SK-MEL-5 (cell line): ENCODE measurements around the gene ASTN2. TPM values are rescaled to one million over a fixed set of nuclear protein-coding genes. Genes with fewer than 3 reads are reported as not detected.
A peak's percentile ranks its signal among the peaks of the same experiment; 100 is the strongest.

Experiments used
- DNase-seq: peaks from one replicate; pipeline ENCODE4 v3.0.0-alpha.2; 2016; ENCODE audit warnings: low read depth, low spot score
- in situ Hi-C: cut with HindIII; loops from 2 replicates; pipeline ENCODE4 v1.10.0; 2016; ENCODE audit warnings: low sequenced_read_pairs, high pct_unique_total_duplicates, low pct_unique_long_range_greater_than_20kb
- total RNA-seq: library from RNA; depleted of rRNA; stranded (reverse); fragments of >200 nt; shearing (Covaris generic); gene quantifications from 2 replicates; pipeline ENCODE4 v1.2.3, GENCODE V29; 2014

ASTN2 gene
- total RNA-seq, 1 experiment from 2014 or later, result 11.9 TPM

GRCh38 chr9:116668970-116669695 lies 745.7 kb downstream of the ASTN2 start:
- in situ Hi-C loops, result loop anchor here (10.0 kb wide), 1 partner anchor 84 kb away; no protein-coding TSS in a partner anchor
- no peak for DNase-seq

DNA sequence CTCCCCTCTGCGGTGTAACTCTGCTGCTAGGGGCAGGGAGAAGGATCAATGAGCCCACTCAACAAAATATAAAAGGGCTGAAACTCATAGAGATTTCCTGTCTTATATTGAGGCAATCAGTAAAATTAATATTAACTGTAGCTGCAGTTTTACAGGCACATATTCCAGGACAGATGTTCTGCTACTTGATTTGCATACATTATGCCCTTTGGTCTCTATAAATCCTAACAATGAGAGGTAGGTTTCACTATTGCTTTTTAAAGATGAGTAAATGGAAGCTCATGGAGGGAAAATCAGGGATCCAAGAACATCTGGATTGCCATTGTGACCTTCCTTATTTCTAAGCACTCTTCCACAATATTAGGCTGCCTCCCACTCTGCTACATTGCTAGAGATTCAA lies 751.3 kb downstream of the ASTN2 start:
- DNase-seq, result no peak
- in situ Hi-C loops, result loop anchor here (10.0 kb wide), 1 partner anchor 79 kb away; no protein-coding TSS in a partner anchor

- DNase-seq, result no peak
- in situ Hi-C loops, result loop anchor here (10.0 kb wide), 1 partner anchor 78 kb away; no protein-coding TSS in a partner anchor
Measured at GRCh38 chr9:116662646-116663310, 752.1 kb downstream of the ASTN2 start.

GRCh38 chr9:116661037-116661954 lies 753.6 kb downstream of the ASTN2 start:
- DNase-seq, result peak; percentile 79
- in situ Hi-C loops, result loop anchor here (10.0 kb wide), 1 partner anchor 76 kb away; no protein-coding TSS in a partner anchor

DNA sequence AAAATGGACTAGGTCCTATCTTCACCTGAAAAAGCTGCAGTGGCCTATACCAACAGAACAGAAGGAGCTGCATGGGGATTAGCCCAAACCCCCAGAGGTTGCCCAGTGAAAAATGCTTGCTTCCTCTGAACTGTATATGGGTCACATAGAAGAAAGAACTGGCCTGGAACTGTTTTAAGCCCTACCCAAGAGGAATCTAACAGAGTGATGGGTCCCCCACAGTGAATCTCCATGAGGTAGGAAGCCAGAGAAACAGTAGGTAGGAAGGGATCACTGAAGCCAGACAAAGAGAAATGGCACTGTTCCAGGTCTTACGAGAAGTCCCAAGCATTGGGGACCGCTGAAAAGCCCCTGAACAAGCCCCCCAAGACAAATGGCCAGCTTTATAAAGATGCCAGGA lies 756.6 kb downstream of the ASTN2 start:
- in situ Hi-C loops, result no loop called here
- no peak for DNase-seq

- in situ Hi-C loops, result no loop called here
- no peak for DNase-seq
Measured at GRCh38 chr9:116656977-116657376, 757.9 kb downstream of the ASTN2 start.

DNA sequence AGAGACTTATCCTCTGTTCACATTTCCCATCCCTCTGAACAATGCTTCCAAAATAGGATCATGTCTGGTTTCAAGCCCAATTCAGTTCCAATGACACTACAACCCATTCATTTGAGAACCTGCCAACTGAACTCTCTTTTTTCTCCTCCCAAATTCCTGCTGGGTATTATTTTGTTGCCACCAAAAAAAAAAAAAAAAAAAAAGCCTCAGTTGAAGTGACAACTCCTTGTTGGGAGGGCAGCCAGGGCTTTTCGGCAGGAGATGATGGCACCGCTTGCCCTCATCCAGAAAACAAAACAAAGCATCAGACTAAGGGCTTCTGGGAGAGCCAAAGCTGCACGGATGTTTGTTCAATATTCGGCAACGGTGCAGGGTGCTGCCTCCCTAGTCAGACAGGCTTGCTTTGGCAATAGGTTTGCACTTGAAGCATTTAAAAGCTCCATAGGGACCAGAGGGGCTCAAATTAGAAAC lies 758.3 kb downstream of the ASTN2 start:
- in situ Hi-C loops, result no loop called here
- DNase-seq, result no peak

GRCh38 chr9:116654059-116654355 lies 760.9 kb downstream of the ASTN2 start:
- in situ Hi-C loops, result no loop called here
- DNase-seq, result no peak

DNA sequence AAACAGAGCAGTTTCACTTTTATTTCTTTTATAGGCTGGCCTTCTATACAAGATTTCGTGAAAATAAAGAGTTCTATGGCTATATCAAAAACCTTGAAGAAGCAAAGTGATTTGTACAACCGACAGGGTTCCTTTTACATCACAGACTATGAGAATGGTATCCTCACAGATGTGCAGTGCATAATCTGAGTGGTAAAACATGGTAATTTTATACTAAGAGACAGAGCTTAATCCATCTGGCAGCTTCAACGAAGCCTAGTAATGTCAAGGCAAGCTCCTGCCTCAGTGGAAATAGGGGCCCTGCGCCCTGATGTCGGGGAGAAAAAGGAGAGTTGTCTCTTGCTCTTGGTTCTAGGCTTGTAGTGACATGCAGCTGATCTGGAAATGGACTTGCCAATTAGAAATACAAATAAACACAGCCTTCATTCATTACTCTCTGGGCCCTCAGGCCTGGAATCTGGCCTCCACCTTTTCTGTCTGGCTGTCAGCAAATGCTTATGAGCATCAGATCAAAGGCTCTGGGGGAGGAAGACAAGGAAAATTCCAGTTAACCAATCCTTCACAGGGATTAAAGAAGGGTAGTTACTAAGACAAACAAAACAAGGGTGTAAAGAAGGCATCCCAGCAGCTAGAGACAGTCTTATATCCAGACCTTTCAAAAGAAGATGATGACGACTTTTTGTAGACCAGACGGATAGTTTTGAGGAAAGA lies 761.4 kb downstream of the ASTN2 start:
- in situ Hi-C loops, result no loop called here

DNA sequence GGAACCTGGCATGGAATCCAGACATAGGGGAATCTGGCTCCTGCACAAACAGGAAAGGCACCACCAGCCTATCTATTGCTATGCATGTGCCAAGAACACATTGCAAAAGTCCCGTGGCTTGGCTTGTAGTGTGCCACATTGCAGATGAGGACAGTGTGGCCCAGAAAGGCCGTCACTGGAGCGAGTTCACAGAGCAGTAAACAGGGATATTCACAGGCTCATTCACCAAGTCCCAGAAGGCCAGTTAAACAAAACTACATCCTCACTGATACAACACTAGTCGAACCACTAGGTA lies 767.4 kb downstream of the ASTN2 start:
- in situ Hi-C loops, result no loop called here
- no peak for DNase-seq

More for the DNA sequence above, 761.4 kb downstream of the ASTN2 start:
- DNase-seq, result peak; percentile 41

- DNase-seq, result peak; percentile 62
- in situ Hi-C loops, result no loop called here
Measured at GRCh38 chr9:116646661-116647514, 768.0 kb downstream of the ASTN2 start.

- in situ Hi-C loops, result no loop called here
- peak; percentile 32 for DNase-seq
Measured at GRCh38 chr9:116644091-116644688, 770.7 kb downstream of the ASTN2 start.

DNA sequence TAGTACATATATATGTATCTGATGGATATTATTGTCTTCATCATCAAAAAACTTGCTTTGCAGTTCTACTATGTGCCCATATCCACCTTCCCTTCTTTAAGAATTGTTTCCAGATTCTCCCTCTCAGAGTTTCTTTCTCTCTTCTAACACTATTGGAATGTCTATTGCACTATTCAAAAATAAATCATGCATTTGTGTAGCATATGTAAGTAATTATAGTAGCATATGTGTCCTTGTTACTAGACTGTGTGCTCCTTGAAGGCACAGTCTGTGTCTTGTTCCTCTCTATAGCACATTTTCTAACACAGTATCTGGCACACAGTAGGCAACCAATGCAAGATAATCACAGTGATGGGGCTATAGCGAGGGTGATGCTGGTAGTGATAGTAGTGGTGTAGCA lies 771.2 kb downstream of the ASTN2 start:
- in situ Hi-C loops, result no loop called here
- DNase-seq, result no peak

DNA sequence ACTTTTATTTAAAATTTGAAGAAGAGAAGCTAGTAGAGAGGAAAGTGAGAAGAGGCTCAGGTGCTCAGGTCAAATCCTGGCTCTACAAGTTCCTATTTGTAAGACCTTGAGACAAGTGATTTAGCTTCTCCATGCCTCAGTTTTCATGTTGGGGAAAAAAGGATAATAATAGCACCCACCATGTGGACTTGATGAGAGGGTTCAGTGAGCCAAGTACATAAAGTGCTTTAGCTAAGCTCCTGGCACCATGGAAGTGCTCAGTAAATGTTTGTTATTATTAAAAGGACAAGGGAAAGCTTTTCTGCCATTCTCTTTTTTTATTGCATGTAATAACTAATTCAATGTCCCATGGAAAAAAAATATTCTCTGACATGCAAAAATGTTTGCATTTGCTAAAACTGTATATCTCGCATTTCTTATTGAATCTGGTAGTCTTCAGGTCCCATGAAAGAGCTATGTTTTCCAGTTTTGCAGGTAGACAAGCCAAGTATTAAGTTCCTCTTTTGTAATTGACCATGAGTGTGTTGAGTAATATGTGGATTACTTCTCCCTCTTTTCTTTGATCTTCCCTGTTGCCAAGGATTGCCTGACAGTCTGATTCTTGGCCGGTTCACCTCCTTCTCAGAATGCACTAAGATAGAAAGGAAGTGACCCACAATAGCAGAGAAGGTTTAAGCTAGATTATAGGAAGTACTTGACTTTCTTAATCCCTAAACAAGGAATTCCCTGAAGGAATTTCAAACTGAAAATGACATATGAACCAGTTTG lies 773.4 kb downstream of the ASTN2 start:
- in situ Hi-C loops, result no loop called here
- no peak for DNase-seq

DNA sequence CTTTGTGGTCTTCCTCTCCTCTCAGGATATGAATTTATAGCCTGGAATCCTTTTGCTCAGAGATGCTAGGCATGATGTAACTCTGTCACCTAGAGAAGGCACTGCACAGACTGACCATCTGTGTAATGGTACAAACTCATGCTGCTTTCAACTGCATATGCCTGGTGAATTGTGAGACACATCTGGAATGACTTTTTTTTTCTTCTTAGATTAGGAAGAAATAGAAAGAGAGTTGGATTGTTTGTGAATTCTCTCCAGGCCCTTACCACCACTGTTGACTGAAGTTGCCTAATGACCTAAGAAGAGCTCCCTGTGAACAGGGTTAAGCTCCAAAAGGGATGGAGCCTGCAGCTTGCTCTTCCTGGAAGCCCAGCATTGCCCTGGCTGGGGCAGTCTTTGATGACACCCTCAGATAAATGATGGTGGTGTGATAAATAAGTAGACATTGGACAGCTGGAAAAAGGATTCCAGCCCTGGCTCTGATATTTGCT lies 775.6 kb downstream of the ASTN2 start:
- in situ Hi-C loops, result no loop called here
- no peak for DNase-seq

GRCh38 chr9:116635908-116636307 lies 778.9 kb downstream of the ASTN2 start:
- in situ Hi-C loops, result no loop called here
- peak; percentile 36 for DNase-seq
